OCI-LY7 (cell line): ENCODE measurements around the gene TRIP12. TPM values are rescaled to one million over a fixed set of nuclear protein-coding genes. Genes with fewer than 3 reads are reported as not detected.

ENCODE experiments used
- BruUV-seq: library from RNA; stranded (reverse); fragments of 400-500 nt; replicated peaks from 2 replicates; lab custom pipeline; 2021; lab: Mats Ljungman, UMichigan
- CTCF ChIA-PET: fragments of 300-600 bp; sonication (Branson Sonifier 250); formaldehyde crosslinking; loops from one replicate; lab custom pipeline; 2022; ENCODE audit warnings: antibody characterized with exemption; ENCODE audit not compliant: unreplicated experiment; lab: Charles Lee
- POLR2A ChIA-PET: fragments of 300-600 bp; sonication (Branson Sonifier 250); formaldehyde crosslinking; loops from one replicate; lab custom pipeline; 2022; ENCODE audit warnings: antibody characterized with exemption; lab: Charles Lee
- DNase-seq: peaks from one replicate; pipeline ENCODE4 v3.0.0-alpha.2; 2015; ENCODE audit warnings: low spot score
- H2AFZ ChIP-seq: fragments of 200-600 bp; sonication (generic), shearing (Covaris generic); 2 replicates; pipeline ENCODE4 v1.6.1; 2014; ENCODE audit warnings: mild to moderate bottlenecking, antibody characterized with exemption, low read length, moderate library complexity
- H3K27ac ChIP-seq: fragments of 200-600 bp; sonication (generic); 2 replicates; pipeline ENCODE4 v1.5.1; 2014; ENCODE audit warnings: mixed run types, low read depth, mild to moderate bottlenecking, moderate library complexity, low read length, inconsistent platforms; ENCODE audit not compliant: poor library complexity, severe bottlenecking
- H3K36me3 ChIP-seq: fragments of 200-600 bp; sonication (generic); 2 replicates; pipeline ENCODE4 v1.6.1; 2014; ENCODE audit warnings: mild to moderate bottlenecking, antibody characterized with exemption, low read length, moderate library complexity, mixed read lengths; ENCODE audit not compliant: insufficient read depth
- H3K4me1 ChIP-seq: fragments of 200-600 bp; sonication (generic); 2 replicates; pipeline ENCODE4 v1.5.1; 2014; ENCODE audit warnings: mild to moderate bottlenecking, low read length; ENCODE audit not compliant: insufficient read depth, poor library complexity, severe bottlenecking
- H3K4me2 ChIP-seq: fragments of 200-600 bp; sonication (generic); 2 replicates; pipeline ENCODE4 v1.6.1; 2014; ENCODE audit warnings: mild to moderate bottlenecking, low read length
- H3K4me3 ChIP-seq: fragments of 200-600 bp; sonication (generic); 2 replicates; pipeline ENCODE4 v1.5.1; 2014; ENCODE audit warnings: mild to moderate bottlenecking, low read depth, low read length; ENCODE audit not compliant: poor library complexity, severe bottlenecking
- H3K79me2 ChIP-seq: fragments of 200-600 bp; sonication (generic); 2 replicates; pipeline ENCODE4 v1.6.1; 2016; ENCODE audit warnings: low read depth, mild to moderate bottlenecking, low read length, moderate library complexity, mixed read lengths; ENCODE audit not compliant: insufficient read depth
- H3K9me2 ChIP-seq: fragments of 200-600 bp; sonication (generic); 2 replicates; pipeline ENCODE4 v1.6.1; 2016; ENCODE audit warnings: mild to moderate bottlenecking, low read length, mixed read lengths; ENCODE audit not compliant: insufficient read depth
- H3K9me3 ChIP-seq: fragments of 200-600 bp; sonication (generic); 2 replicates; pipeline ENCODE4 v1.6.1; 2014; ENCODE audit warnings: mild to moderate bottlenecking, mixed run types, low read length, mixed read lengths
- H4K20me1 ChIP-seq: fragments of 200-600 bp; sonication (generic); 2 replicates; pipeline ENCODE4 v1.6.1; 2014; ENCODE audit warnings: mild to moderate bottlenecking, antibody characterized with exemption, low read length, moderate library complexity, mixed read lengths; ENCODE audit not compliant: insufficient read depth
- CTCF ChIP-seq: fragments of 200-600 bp; sonication (generic); conservative IDR thresholded peaks from 2 replicates; pipeline ENCODE4 v1.5.1; 2014; ENCODE audit warnings: mild to moderate bottlenecking, antibody characterized with exemption, low read length, moderate library complexity, mixed read lengths
- EZH2phosphoT487 ChIP-seq: fragments of 200-600 bp; sonication (generic); IDR thresholded peaks from 2 replicates; pipeline ENCODE4 v1.6.1; 2018; ENCODE audit warnings: low read depth, borderline replicate concordance, mild to moderate bottlenecking, mixed run types, antibody characterized with exemption, low read length, moderate library complexity, mixed read lengths
- intact Hi-C: fragments of 100-400 bp; cut with micrococcal nuclease; formaldehyde crosslinking; loops from one replicate; pipeline ENCODE4 v1.10.0; 2022; ENCODE audit not compliant: unreplicated experiment
- total RNA-seq, 2 experiments: library from RNA; depleted of rRNA in 1 of 2; stranded (reverse); fragments of >200 nt in 1 of 2; shearing (Covaris generic) in 1 of 2; gene quantifications; 2 replicates each; pipeline ENCODE4 v1.2.3, GENCODE V29; 2014 to 2022

The TRIP12 gene
- total RNA-seq, 2 experiments from 2014 or later: 80.0 to 185 TPM

- no peak overlapping the region for H3K4me2 ChIP-seq
Measured at GRCh38 chr2:229815342-229815741, 106.5 kb downstream of the TRIP12 start.

GRCh38 chr2:229810786-229811185, 111.0 kb downstream of the TRIP12 start:
- intact Hi-C loops: no loop called here

More at GRCh38 chr2:229815342-229815741, 106.5 kb downstream of the TRIP12 start:
- Histone ChIP-seq H2AFZ (no peak overlapping the region), H4K20me1 (no peaks in the 10 kb centered on the region), H3K4me1 (no peaks in the 10 kb centered on the region), H3K79me2 (no peaks in the 10 kb centered on the region), H3K27ac (no peak overlapping the region), H3K36me3 (peaks cover 70% of the 10 kb centered on the region), H3K4me3 (no peak overlapping the region), H3K9me3 (no peaks in the 10 kb centered on the region), H3K9me2 (no peaks in the 10 kb centered on the region)
- CTCF ChIA-PET: no interaction called here
- no TSS peak for BruUV-seq
- no peak for TF ChIP-seq EZH2phosphoT487
- TF ChIP-seq CTCF: no peak
- POLR2A ChIA-PET: interaction anchor here (0.9 to 1.3 kb wide), 5 partner anchors 11 to 37 kb away, joined by 3 to 5 read pairs (median 4); no protein-coding TSS in a partner anchor
- intact Hi-C loops: no loop called here
- DNase-seq: no peak

More at GRCh38 chr2:229810786-229811185, 111.0 kb downstream of the TRIP12 start:
- no peaks in the 10 kb centered on the region for H3K79me2 ChIP-seq
- peaks cover 91% of the 10 kb centered on the region for H3K36me3 ChIP-seq
- H3K4me1 ChIP-seq: no peaks in the 10 kb centered on the region
- H3K9me3 ChIP-seq: no peaks in the 10 kb centered on the region
- BruUV-seq: no TSS peak
- H2AFZ ChIP-seq: no peak overlapping the region
- no peaks in the 10 kb centered on the region for H3K9me2 ChIP-seq
- ChIA-PET POLR2A (interaction anchor here (0.9 kb wide), 1 partner anchor 24 kb away, joined by 3 read pairs; no protein-coding TSS in a partner anchor), CTCF (no interaction called here)
- TF ChIP-seq EZH2phosphoT487 (no peak), CTCF (no peak)
- H3K27ac ChIP-seq: no peak overlapping the region
- H3K4me3 ChIP-seq: no peak overlapping the region
- no peak for DNase-seq
- no peak overlapping the region for H3K4me2 ChIP-seq
- no peaks in the 10 kb centered on the region for H4K20me1 ChIP-seq
